Measurements from ENCODE around the gene MSL1. TPM values are rescaled to one million over a fixed set of nuclear protein-coding genes. Genes with fewer than 3 reads are reported as not detected.

MSL1 gene
- total and polyA plus RNA-seq, 9 of the 15 experiments (the other 6 are each of a cell fraction or from before 2014, with no cell fraction given) = 13.8 to 120 (median 61.9) TPM

GRCh38 chr17:40112718-40113109 is 9.1 kb upstream of the MSL1 start:
- Histone ChIP-seq H3K27ac (ENCODE audit: extremely low read depth, low read depth, low read length) (peak overlapping the region; percentile 90), H3K79me2 (ENCODE audit: control insufficient read depth, insufficient read depth, low read length) (no peaks in the 10 kb centered on the region), H3K9ac (ENCODE audit: insufficient read depth in 1 of 2, low read depth in 2 of 2, low read length in 2 of 2) (peak overlapping the region in 1 of 2 experiments; percentile 85; a peak in 2 of 4 replicates), H3K9me3 (replicated peaks; ENCODE audit: control insufficient read depth, insufficient read depth, low read depth, low read length) (no peaks in the 10 kb centered on the region), H2AFZ (ENCODE audit: low read depth, low read length) (peak overlapping the region; percentile 90), H3K27me3 (ENCODE audit: control insufficient read depth in 2 of 2, insufficient read depth in 2 of 2, low read length in 2 of 2) (no peaks in the 10 kb centered on the region), H3K4me1 (replicated peaks in 1 of 2; ENCODE audit: control insufficient read depth in 2 of 2, insufficient read depth in 2 of 2, low read length in 2 of 2) (peaks cover 53 to 76% of the 10 kb centered on the region in 2 experiments), H3K36me3 (ENCODE audit: control insufficient read depth, insufficient read depth, low read length) (no peaks in the 10 kb centered on the region), H3K4me3 (no peak overlapping the region), H3K9me1 (ENCODE audit: control insufficient read depth, insufficient read depth, low read length) (no peaks in the 10 kb centered on the region), H3K4me2 (ENCODE audit: insufficient read depth, low read length) (peak overlapping the region; percentile 84; the same call in 1 of the 2 replicates), H4K20me1 (replicated peaks; ENCODE audit: control insufficient read depth, insufficient read depth, low read length) (no peaks in the 10 kb centered on the region)
- BruUV-seq (replicated peaks) = no TSS peak
- no peak for ATAC-seq
- TF ChIP-seq NR4A1 (CRISPR knock-in tag; IDR thresholded peaks at IDR 0.05) (no peak), NR4A1 (tag; IDR thresholded peaks at IDR 0.05) (no peak), HMBOX1 (IDR thresholded peaks at IDR 0.05) (0 out of 2 replicates have a peak, but pooled peaks have one; percentile 4)
- ChIA-PET POLR2A (interaction anchor here (0.6 to 8.0 kb wide), 15 partner anchors 10 to 233 kb away, joined by 3 to 66 read pairs (median 3); partner anchors contain the start of genes CASC3, CSF3, MSL1 and NR1D1), CTCF (ENCODE audit: low intra/inter-chr PET ratio) (interaction anchor here (1.2 to 3.2 kb wide), 5 partner anchors 56 to 421 kb away, joined by 4 to 15 read pairs (median 11); partner anchors contain the start of gene CSF3)
- DNase-seq (ENCODE audit: extremely low read depth in 1 of 4, low spot score in 3 of 4) = no peak
- in situ Hi-C loops (cut with MboI) (loop anchor here (5.0 kb wide), 1 partner anchor 180 kb away; no protein-coding TSS in a partner anchor), intact Hi-C loops (cut with micrococcal nuclease) (loop anchor here (1.0 to 5.0 kb wide), 4 partner anchors 56 to 245 kb away; partner anchors contain the start of gene CDC6)
- no peak for FAIRE-seq
- WGBS (ENCODE audit: insufficient coverage, low coverage, missing lambda C conversion rate) = 81% methylated on average over 4 of the region's 4 CpGs
